ENCODE measurements around the gene SLC34A2.

- TF ChIP-seq CTCF (IDR thresholded peaks at IDR 0.05) (no peak), POLR2A (IDR thresholded peaks at IDR 0.05) (no peak)
These were observed 17.4 kb upstream of the SLC34A2 start for GRCh38 chr4:25638221-25638601.
